NCI-H82 treated with DMSO at 0.1 percent for 48 hours (cell line): ENCODE measurements around the gene ALPK3.

ENCODE experiments used
- DNase-seq: peaks from one replicate; lab custom pipeline; 2025; ENCODE audit not compliant: unreplicated experiment; lab: John Stamatoyannopoulos, UW

ALPK3 gene, protein sequence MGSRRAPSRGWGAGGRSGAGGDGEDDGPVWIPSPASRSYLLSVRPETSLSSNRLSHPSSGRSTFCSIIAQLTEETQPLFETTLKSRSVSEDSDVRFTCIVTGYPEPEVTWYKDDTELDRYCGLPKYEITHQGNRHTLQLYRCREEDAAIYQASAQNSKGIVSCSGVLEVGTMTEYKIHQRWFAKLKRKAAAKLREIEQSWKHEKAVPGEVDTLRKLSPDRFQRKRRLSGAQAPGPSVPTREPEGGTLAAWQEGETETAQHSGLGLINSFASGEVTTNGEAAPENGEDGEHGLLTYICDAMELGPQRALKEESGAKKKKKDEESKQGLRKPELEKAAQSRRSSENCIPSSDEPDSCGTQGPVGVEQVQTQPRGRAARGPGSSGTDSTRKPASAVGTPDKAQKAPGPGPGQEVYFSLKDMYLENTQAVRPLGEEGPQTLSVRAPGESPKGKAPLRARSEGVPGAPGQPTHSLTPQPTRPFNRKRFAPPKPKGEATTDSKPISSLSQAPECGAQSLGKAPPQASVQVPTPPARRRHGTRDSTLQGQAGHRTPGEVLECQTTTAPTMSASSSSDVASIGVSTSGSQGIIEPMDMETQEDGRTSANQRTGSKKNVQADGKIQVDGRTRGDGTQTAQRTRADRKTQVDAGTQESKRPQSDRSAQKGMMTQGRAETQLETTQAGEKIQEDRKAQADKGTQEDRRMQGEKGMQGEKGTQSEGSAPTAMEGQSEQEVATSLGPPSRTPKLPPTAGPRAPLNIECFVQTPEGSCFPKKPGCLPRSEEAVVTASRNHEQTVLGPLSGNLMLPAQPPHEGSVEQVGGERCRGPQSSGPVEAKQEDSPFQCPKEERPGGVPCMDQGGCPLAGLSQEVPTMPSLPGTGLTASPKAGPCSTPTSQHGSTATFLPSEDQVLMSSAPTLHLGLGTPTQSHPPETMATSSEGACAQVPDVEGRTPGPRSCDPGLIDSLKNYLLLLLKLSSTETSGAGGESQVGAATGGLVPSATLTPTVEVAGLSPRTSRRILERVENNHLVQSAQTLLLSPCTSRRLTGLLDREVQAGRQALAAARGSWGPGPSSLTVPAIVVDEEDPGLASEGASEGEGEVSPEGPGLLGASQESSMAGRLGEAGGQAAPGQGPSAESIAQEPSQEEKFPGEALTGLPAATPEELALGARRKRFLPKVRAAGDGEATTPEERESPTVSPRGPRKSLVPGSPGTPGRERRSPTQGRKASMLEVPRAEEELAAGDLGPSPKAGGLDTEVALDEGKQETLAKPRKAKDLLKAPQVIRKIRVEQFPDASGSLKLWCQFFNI (N-terminal part only)

DNA sequence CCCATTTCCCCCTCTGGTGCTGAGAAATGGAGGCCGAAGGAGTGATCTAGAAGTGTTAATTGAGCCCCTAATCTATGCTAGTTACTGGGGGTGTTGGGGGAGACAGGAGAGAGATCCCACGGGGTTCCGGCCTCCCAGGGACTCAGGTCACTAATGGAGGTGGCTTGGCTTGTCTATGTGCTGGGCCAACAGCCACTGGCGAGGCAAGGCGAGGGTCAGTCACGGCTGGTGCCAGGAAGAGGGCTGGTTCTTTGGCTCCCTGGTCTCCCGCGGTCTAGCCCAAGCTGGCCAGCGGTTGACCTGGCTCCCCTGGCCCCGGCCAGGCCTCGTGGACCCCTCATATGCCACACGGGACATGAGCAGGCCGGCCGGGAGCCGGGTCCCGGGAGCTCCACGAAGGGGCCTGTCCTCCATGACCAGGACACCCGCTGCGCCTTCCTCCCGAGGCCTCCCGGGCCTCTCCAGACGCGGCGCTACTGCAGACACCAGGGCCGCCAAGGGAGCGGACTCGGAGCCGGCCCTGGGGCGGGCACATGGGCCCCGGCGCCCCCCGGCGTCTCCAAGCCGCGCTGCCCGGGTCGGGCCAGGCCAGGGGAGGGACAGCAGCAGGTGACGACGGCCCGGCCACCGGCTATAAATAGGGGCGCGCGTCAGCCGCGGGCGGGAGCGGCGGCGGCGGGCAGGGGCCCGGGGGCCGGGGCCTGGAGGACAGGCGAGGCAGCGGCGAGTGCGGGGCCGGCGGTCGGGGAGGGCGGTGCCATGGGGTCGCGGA is at the start of gene ALPK3:
TSS of gene ALPK3 (plus strand) at position 663 of the 772 bp plus-strand sequence. CDS start at position 760, 97 bp downstream.
- no peak for DNase-seq

DNA sequence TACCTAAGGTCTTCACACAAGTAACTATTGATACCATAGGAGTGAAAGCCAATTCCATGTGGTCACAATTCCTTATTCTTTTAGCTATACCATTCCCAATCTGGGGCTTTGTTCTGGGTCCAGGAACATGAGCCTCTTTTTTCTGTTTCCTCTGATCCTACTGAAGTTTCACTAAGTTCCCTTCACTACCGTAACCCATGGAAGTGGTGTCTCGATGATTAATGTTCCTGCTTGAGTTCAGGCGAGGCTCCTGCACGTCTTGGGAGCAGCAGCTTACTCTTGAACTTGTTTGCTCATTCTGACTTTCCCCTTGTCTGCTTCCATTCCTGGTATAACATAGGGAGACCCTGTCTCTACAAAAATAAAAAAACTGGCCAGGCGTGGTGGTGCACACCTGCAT is 45.1 kb upstream of the ALPK3 start:
- DNase-seq, result no peak

DNA sequence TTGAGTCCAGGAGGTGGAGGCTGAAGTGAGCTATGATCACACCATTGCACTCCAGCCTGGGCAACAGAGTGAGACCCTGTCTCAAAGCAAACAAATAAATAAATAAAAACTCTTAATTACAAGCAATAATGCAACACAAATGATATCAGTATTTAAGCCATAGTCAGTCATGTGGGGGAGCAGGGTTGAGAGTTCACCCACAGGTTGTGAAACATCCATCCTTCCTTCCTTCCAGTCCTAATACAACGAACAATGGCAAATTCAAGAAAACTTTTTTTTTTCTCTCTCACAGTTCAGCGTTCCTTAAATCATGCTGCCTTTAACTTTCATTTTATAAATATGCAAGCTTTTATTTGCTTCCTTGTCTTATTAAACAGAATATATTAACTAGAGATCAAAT is 44.7 kb upstream of the ALPK3 start:
- no peak for DNase-seq

DNA sequence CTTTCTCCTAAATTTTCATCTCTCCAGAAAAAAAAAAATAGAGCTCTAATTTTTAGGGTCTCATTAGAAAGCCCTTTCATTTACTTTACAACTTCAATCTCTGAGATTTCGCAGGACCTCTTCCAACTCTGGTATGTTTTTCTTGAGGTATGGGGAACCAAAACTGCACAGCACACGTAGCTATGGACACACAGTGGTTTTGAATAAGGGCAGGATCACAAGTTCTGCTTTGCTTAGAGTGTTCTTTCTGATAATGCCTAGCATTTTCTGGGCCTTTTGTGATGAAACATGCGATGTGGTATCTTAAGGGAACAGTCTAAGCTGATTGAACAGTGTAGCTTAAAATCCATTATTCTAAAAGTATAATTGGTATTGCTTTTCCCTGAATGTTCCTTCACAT is 43.4 kb upstream of the ALPK3 start:
- no peak for DNase-seq

DNA sequence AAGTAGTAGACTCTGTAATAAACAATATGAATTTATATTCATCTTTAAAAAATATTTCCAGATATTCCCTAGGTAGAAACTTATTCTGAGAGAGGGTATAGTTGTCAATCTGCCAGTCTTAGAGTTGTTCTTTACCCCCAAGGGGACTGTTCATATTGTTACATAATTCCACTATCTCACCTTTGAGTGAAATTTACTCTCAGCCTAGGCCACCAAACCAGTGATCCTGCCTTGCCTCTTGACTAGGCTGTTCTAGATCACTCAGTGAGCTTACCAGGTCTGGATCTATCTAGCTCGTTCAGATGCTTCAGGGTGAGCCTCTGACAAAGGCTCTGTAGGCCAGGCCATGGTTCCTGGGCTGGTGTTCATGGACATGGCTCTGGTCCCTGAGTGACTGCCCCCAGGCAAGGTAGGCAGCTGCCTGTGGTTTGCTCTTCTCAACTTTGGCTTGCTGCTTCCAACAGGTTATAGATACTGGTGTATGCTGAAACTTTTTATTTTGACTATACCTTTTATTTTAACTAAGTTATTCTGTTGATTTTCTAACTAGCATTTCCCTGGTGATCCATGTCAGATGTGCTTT is 41.2 kb upstream of the ALPK3 start:
- DNase-seq, result no peak

DNA sequence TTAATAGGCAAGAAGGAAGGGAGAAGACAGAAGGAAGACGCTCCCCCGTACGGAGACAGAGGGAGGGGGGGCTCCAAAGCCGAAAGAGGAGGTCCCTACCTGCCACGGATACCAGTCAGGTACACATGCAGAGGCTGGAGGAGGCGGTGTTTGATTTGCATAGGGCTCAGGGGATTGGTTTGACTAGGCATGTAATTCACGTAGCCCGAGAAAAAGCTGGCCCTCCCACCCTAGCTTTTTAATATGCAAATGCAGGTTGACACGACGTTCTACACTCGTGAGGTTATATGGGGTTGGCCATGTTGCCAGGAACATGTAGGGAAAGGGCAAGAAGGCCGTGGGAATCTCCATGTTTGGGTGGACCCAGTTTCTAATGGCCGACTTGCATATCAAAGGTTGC is 39.0 kb upstream of the ALPK3 start:
- DNase-seq, result no peak

DNA sequence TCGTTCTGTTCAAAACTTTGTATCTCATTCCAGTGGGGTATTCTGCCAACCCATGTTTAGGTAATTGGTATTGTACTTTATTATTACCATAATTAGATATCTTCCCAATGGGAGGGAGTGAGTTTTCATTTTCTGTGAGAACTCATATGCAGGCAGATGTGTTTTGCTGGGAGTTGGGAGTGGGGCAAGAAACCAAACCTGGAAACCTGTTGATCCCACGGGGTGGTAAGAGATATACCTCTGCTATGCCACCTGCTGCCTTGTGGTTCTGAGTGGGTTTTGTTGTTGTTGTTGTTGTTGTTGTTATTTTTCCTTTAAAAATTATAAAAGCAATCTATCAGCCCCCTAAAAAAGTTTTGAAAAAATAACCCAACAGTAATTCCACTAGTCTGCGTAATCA is 36.7 kb upstream of the ALPK3 start:
- DNase-seq, result no peak

DNA sequence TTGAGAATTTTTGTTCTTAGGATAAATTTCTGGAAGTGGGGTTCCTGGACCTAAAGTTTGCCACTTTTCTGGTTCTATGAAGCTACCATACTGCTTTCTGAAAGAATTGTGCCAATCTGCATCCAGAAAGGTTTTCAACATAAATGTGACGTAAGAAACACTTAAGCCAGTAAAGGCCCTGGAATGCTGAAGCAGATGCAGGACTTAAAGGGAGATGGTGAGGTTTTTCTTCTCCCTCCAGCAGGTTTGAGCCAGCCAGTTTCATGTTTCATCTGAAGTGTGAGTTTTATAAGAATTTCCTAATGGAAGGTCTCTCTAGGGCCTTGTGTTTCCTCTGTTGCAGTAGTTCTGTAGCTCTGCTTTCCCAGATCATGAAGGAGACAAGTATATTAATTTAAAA is 35.7 kb upstream of the ALPK3 start:
- DNase-seq, result no peak

DNA sequence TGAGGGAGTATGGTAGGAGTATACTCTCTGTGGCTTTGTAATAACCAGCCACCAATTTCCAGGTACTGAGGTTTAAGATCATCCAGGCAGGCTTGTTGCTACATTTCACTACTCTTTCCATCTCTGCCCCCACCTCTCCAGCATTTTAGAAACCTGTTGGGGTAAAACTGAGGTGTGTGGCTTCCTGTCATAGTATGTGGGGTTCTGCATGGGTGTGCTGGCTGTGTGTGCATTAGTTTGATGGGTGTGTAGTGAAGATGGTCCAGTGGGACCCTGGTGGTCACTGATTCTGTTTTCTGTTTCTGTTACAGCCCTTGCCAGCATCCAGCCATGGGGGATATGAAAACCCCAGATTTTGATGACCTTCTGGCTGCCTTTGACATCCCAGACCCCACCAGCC is 34.8 kb upstream of the ALPK3 start:
- DNase-seq, result no peak

DNA sequence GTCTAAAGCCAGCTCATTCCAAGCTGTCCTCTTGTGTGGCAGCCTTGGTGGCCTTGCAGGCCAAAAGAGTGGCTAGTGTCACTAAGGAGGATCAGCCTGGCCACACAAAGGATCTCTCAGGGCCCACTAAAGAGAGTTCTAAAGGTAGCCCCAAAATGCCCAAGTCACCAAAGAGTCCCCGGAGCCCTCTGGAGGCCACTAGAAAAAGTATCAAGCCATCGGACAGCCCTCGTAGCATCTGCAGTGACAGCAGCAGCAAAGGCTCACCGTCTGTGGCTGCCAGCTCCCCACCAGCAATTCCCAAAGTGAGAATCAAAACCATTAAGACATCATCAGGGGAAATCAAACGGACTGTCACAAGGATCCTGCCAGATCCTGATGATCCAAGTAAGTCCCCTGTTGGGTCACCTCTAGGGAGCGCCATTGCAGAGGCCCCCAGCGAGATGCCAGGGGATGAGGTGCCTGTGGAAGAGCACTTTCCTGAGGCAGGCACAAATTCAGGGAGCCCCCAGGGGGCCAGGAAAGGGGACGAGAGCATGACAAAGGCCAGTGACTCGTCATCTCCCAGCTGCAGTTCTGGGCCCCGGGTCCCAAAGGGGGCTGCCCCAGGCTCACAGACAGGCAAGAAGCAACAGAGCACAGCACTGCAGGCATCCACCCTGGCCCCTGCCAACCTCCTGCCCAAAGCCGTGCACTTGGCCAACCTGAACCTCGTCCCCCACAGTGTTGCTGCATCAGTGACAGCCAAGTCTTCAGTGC is 33.5 kb upstream of the ALPK3 start:
- DNase-seq, result no peak

DNA sequence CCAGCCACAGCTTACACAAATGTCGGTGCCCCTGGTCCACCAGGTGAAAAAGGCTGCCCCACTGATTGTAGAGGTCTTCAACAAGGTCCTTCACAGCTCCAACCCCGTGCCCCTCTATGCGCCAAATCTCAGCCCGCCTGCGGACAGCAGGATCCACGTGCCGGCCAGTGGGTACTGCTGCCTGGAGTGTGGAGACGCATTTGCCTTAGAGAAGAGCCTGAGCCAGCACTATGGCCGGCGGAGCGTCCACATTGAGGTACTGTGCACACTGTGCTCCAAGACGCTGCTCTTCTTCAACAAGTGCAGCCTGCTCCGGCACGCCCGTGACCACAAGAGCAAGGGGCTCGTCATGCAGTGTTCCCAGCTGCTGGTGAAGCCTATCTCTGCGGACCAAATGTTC is 32.9 kb upstream of the ALPK3 start:
- no peak for DNase-seq

DNA sequence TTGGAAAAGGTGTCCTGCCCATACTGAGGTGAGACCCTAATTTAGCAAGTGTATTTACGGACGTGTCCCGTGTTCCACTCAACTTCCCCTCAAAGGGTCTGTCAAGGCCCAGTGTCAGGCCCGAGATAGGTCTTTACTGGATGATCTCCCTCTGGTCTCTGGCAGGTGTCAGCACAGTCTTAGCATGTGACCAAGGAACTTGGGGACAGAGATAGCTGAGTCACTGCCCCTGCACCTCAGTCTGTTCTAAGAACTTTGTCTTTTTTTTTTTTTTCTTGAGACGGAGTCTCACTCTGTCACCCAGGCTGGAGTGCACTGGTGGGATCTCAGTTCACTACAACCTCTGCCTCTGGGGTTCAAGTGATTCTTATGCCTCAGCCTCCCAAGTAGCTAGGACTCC is 32.1 kb upstream of the ALPK3 start:
- DNase-seq, result no peak

DNA sequence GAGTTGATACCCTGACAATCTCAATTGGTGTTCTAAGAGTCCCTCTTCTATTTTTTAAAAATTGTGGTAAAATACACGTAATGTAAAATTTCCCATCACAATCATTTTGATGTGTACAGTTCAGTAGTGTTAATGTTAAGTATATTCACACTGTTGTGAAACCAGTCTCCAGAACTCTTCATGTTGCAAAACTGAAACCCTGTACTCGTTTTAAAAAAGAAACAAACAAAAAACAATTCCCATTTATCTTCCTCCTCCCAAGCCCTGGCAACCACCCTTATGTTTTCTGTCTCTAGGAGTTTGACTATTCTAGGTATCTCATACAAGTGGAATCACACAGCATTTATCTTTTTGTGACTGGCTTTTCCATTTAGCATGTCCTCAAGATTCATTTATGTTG is 28.7 kb upstream of the ALPK3 start:
- DNase-seq, result no peak

DNA sequence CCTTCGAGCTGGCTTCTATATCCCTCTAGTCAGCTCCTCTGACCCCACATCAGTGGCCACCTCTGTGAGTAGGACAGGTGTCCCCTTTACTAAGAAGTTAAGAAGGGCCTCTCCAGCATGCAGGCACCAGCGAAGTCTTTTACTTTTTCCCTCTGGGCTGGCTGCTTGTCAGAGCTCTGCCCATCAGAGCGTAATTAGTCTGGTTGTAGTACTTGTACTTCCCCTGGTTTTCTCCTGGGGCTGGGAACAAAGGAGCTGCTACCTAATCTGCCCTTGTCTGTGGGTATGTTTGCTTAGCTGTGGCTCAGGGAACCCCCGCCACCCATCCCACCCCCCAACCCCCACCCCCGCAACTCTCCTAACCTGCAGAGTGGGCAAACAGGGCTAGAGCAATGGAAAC is 27.4 kb upstream of the ALPK3 start:
- no peak for DNase-seq

DNA sequence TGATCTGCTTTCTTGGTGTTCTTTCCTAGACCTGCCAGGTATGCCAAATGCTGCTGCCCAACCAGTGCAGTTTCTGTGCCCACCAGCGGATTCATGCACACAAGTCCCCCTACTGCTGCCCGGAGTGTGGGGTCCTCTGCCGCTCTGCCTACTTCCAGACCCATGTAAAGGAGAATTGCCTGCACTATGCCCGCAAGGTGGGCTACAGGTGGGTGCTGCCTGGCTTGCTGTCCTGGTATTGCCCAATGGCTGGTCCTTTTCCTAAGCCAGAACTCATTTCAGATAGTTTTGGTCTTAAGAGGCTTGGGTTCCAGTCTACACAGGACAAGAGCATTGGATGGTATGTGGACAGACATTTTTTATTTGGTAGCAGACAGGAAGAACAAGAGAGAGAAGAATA is 26.5 kb upstream of the ALPK3 start:
- no peak for DNase-seq

DNA sequence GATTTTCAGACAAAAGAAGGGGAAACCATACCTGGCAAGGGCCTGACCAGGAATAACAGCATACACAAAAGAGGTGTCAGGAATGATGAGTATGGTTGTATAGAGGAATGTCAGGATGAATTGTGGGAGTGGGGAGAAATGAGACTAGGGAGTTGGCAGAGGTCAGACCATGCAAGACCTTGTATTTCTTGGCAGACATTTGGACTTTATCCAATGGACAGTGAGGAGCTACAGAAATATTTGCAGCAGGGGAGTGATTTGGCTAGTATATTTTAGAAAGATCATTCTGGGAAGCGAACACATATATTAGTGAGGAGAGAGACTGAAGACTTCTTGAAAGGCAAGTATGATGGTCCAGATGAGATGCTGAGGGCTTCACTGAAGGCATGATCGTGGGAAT is 25.4 kb upstream of the ALPK3 start:
- no peak for DNase-seq

DNA sequence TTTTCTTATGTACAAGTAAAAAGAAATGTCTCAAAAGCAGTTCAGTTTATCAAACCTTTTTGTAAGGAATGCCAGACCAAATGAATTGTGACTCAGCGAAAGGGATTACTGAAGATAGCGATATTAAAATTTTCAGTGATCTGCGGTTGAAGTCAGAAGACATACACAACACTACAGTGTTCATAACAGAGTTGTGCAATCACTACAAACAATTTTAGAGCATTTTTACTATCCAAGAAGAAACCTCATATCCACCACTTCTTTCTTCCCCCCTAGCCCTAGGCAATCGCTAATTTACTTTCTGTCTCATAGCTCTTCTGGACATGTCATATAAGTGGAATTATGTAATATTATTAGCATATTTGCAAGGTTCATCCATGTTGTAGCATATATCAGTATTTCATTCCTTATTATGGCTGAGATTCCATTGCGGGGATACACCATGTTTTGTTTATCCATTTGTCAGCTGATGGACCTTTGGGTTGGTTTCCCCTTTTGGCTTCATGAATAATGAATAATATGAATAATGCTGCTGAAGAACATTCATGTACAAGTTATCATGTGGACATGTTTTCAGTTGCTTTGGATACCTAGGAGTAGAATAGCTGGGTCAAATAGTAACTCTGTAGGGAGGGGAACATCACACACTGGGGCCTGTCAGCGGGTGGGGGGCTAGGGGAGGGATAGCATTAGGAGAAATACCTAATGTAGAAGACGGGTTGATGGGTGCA is 23.6 kb upstream of the ALPK3 start:
- no peak for DNase-seq

DNA sequence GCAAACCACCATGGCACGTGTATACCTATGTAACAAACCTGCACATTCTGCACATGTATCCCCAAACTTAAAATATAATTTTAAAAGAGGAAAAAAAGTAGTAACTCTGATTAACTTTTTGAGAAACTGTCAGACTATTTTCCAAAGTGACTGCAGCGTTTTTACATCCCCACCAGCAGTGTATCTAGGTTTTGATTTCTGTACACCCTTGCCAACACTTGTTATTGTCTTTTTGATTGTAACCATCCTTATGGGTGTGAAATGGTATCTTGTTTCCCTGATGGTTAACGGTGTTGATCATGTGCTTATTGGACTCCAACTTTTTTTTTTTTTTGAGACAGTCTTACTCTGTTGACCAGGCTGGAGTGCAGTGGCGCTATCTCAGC is 23.0 kb upstream of the ALPK3 start:
- no peak for DNase-seq

DNA sequence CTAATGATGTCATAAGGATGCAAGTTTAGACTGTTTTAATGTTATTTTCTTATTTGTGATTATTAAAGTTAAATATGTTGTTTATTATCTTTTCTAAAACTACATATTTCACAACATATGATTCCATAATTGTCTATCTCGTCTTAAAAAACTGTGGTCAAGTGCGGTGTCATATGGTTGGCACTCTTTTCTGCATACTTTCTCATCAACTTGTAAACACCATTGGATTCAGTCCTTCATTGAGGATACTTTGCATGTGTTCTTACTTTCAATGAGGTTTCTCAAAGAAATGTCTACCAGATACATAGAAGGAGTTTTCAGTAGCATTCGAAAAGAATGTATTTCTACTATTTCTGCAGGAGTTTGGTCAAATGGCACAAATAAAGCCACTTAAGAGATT is 22.0 kb upstream of the ALPK3 start:
- DNase-seq, result no peak
